Esophagus squamous epithelium (tissue), 4 donors: ENCODE results near the gene ANKRD13B.

Experiments
- CTCF ChIP-seq, 6 experiments: fragments of 450-650 bp in 4 of 6; fragments of 200-600 bp in 2 of 6; sonication (generic) in 2 of 6; IDR thresholded peaks; one replicate each; pipeline ENCODE4 v1.5.1; 2016 to 2019; ENCODE audit warnings: antibody characterized with exemption in 6 of 6, mild to moderate bottlenecking in 4 of 6, moderate library complexity in 4 of 6
- POLR2A ChIP-seq, 4 donors: fragments of 450-650 bp; IDR thresholded peaks; one replicate each; pipeline ENCODE4 v1.6.1; 2017; ENCODE audit warnings: antibody characterized with exemption in 4 of 4, mild to moderate bottlenecking in 4 of 4, moderate library complexity in 3 of 4

- TF ChIP-seq CTCF (IDR thresholded peaks at IDR 0.05), result no peak
- no peak for TF ChIP-seq POLR2A (IDR thresholded peaks at IDR 0.05)
Observed at GRCh38 chr17:29592850-29593551, at the start of gene ANKRD13B.
